ENCODE data around the gene GTF3C5.
"Not testable (repeated sequence)": the region's sequence is repeated elsewhere in the genome, so short reads cannot be mapped to it uniquely, and the experiment has no call there.

Gene GTF3C5

GRCh38 chr9:132997591-132997990 lies 33.2 kb upstream of the GTF3C5 start:
- no peak for DNase-seq

- not testable (repeated sequence) for DNase-seq
Measured at GRCh38 chr9:132998221-132998620, 32.6 kb upstream of the GTF3C5 start.

GRCh38 chr9:132998831-132999635 lies 31.8 kb upstream of the GTF3C5 start:
- DNase-seq: no peak

GRCh38 chr9:133002147-133003070 lies 28.4 kb upstream of the GTF3C5 start:
- peak; percentile 53 for DNase-seq

GRCh38 chr9:133003071-133003461 lies 27.7 kb upstream of the GTF3C5 start:
- no peak for DNase-seq

- no peak for DNase-seq
Measured at GRCh38 chr9:133003671-133004090, 27.1 kb upstream of the GTF3C5 start.

GRCh38 chr9:133004091-133004998 lies 26.5 kb upstream of the GTF3C5 start:
- no peak for DNase-seq

- DNase-seq: no peak
Measured at GRCh38 chr9:133004999-133005760, 25.6 kb upstream of the GTF3C5 start.

GRCh38 chr9:133005957-133006356 lies 24.8 kb upstream of the GTF3C5 start:
- no peak for DNase-seq

GRCh38 chr9:133006731-133007352 lies 24.0 kb upstream of the GTF3C5 start:
- DNase-seq: no peak

GRCh38 chr9:133008406-133008805 lies 22.4 kb upstream of the GTF3C5 start:
- no peak for DNase-seq

- DNase-seq: no peak
Measured at GRCh38 chr9:133008824-133009223, 22.0 kb upstream of the GTF3C5 start.

GRCh38 chr9:133009906-133010582 lies 20.8 kb upstream of the GTF3C5 start:
- no peak for DNase-seq

- no peak for DNase-seq
Measured at GRCh38 chr9:133014696-133015095, 16.1 kb upstream of the GTF3C5 start.

GRCh38 chr9:133023117-133023890 lies 7.5 kb upstream of the GTF3C5 start:
- no peak for DNase-seq

- no peak for DNase-seq
Measured at GRCh38 chr9:133026426-133026825, 4.4 kb upstream of the GTF3C5 start.

GRCh38 chr9:133027134-133027533 lies 3.7 kb upstream of the GTF3C5 start:
- no peak for DNase-seq

GRCh38 chr9:133028221-133028620 lies 2.6 kb upstream of the GTF3C5 start:
- no peak for DNase-seq

GRCh38 chr9:133029994-133030316 lies 842 bp upstream of the GTF3C5 start:
- no peak for DNase-seq

- no peak for DNase-seq
Measured at GRCh38 chr9:133031130-133031422, 279 bp downstream of the GTF3C5 start.

Data from NCI-H1105 (cell line).